Measurements from ENCODE around the gene IL22RA2. TPM values are rescaled to one million over a fixed set of nuclear protein-coding genes. Genes with fewer than 3 reads are reported as not detected.
A peak's percentile ranks its signal among the peaks of the same experiment; 100 is the strongest.

IL22RA2 gene
- total RNA-seq, 1 donor from 2014 or later, result not detected

- intact Hi-C loops (cut with micrococcal nuclease), result loop anchor here (5.0 kb wide), 1 partner anchor 91 kb away; no protein-coding TSS in a partner anchor
- H3K4me3 Mint-ChIP-seq, result no peak overlapping the region
- H3K27ac Mint-ChIP-seq, result peak overlapping the region; percentile 95
- no peak for TF ChIP-seq CTCF (IDR thresholded peaks at IDR 0.05)
- ChIA-PET CTCF (interaction anchor here (1.0 to 2.8 kb wide), 4 partner anchors 65 to 101 kb away, joined by 3 to 19 read pairs (median 6); no protein-coding TSS in a partner anchor), POLR2A (interaction anchor here (0.7 to 2.9 kb wide), 6 partner anchors 45 to 77 kb away, joined by 3 to 16 read pairs (median 5); no protein-coding TSS in a partner anchor)
- no peaks in the 10 kb centered on the region for H3K27me3 Mint-ChIP-seq
- H3K36me3 Mint-ChIP-seq (ENCODE audit: low read depth), result no peaks in the 10 kb centered on the region
- no peak for ATAC-seq (ENCODE audit: low read depth)
- H3K4me1 Mint-ChIP-seq, result peaks cover 91% of the 10 kb centered on the region
- H3K9me3 Mint-ChIP-seq, result no peaks in the 10 kb centered on the region
- DNase-seq, result no peak
These were observed 2.4 kb downstream of the IL22RA2 start for GRCh38 chr6:137171053-137171374.

- H3K36me3 Mint-ChIP-seq (ENCODE audit: low read depth), result no peaks in the 10 kb centered on the region
- DNase-seq (no peak), ATAC-seq (ENCODE audit: low read depth) (no peak)
- H3K4me3 Mint-ChIP-seq, result no peak overlapping the region
- intact Hi-C loops (cut with micrococcal nuclease), result loop anchor here (5.0 kb wide), 1 partner anchor 92 kb away; no protein-coding TSS in a partner anchor
- ChIA-PET POLR2A (interaction anchor here (0.5 to 2.9 kb wide), 4 partner anchors 20 to 76 kb away, joined by 4 to 16 read pairs (median 6); no protein-coding TSS in a partner anchor), CTCF (interaction anchor here (0.9 to 2.8 kb wide), 4 partner anchors 64 to 101 kb away, joined by 3 to 19 read pairs (median 5); no protein-coding TSS in a partner anchor)
- H3K27ac Mint-ChIP-seq, result peak overlapping the region; percentile 95
- H3K27me3 Mint-ChIP-seq, result no peaks in the 10 kb centered on the region
- H3K4me1 Mint-ChIP-seq, result peaks cover 91% of the 10 kb centered on the region
- TF ChIP-seq CTCF (IDR thresholded peaks at IDR 0.05), result no peak
- H3K9me3 Mint-ChIP-seq, result no peaks in the 10 kb centered on the region
These were observed 3.0 kb downstream of the IL22RA2 start for GRCh38 chr6:137170266-137171052.

GRCh38 chr6:137167702-137168377, 5.6 kb downstream of the IL22RA2 start:
- H3K4me1 Mint-ChIP-seq, result peaks cover 83% of the 10 kb centered on the region
- no peak overlapping the region for H3K4me3 Mint-ChIP-seq
- H3K27ac Mint-ChIP-seq, result peak overlapping the region; percentile 72
- ATAC-seq (ENCODE audit: low read depth) (no peak), DNase-seq (no peak)
- no peak for TF ChIP-seq CTCF (IDR thresholded peaks at IDR 0.05)
- intact Hi-C loops (cut with micrococcal nuclease), result loop anchor here (5.0 kb wide), 1 partner anchor 49 kb away; the partner anchor contains the start of gene IFNGR1
- H3K36me3 Mint-ChIP-seq (ENCODE audit: low read depth), result no peaks in the 10 kb centered on the region
- peaks cover 5% of the 10 kb centered on the region for H3K9me3 Mint-ChIP-seq
- CTCF ChIA-PET, result interaction anchor here (3.2 to 3.4 kb wide), 2 partner anchors 65 to 147 kb away, joined by 18 to 26 read pairs; no protein-coding TSS in a partner anchor
- no peaks in the 10 kb centered on the region for H3K27me3 Mint-ChIP-seq
- POLR2A ChIA-PET, result interaction anchor here (0.6 to 4.0 kb wide), 3 partner anchors 47 to 1606 kb away, joined by 3 to 45 read pairs (median 4); partner anchors contain the start of gene CCDC28A

GRCh38 chr6:137166247-137167098, 7.0 kb downstream of the IL22RA2 start:
- ATAC-seq (ENCODE audit: low read depth), result peak; percentile 26
- no peaks in the 10 kb centered on the region for H3K27me3 Mint-ChIP-seq
- no peak for TF ChIP-seq CTCF (IDR thresholded peaks at IDR 0.05)
- CTCF ChIA-PET, result interaction anchor here (0.6 to 3.7 kb wide), 20 partner anchors 11 to 148 kb away, joined by 3 to 82 read pairs (median 4); no protein-coding TSS in a partner anchor
- DNase-seq, result no peak
- POLR2A ChIA-PET, result interaction anchor here (0.9 to 4.0 kb wide), 11 partner anchors 10 to 148 kb away, joined by 3 to 45 read pairs (median 5); no protein-coding TSS in a partner anchor
- intact Hi-C loops (cut with micrococcal nuclease), result loop anchor here (1.0 to 5.0 kb wide), 4 partner anchors 36 to 148 kb away; partner anchors contain the start of gene IFNGR1
- H3K27ac Mint-ChIP-seq, result peak overlapping the region; percentile 92
- H3K4me3 Mint-ChIP-seq, result peak overlapping the region; percentile 45
- no peaks in the 10 kb centered on the region for H3K36me3 Mint-ChIP-seq (ENCODE audit: low read depth)
- peaks cover 75% of the 10 kb centered on the region for H3K4me1 Mint-ChIP-seq
- peaks cover 5% of the 10 kb centered on the region for H3K9me3 Mint-ChIP-seq

Measured in activated B cell treated with CpG ODN at 0.5 μM for 24 hours (primary cell).